Fibroblast of pulmonary artery (primary cell): ENCODE measurements around the gene TDRD10.

Source experiments
- DNase-seq: peaks from one replicate; pipeline ENCODE4 v3.0.0-alpha.2; 2010; ENCODE audit warnings: low read depth
- H3K4me3 ChIP-seq: replicated peaks from 2 replicates; pipeline ENCODE4 v1.5.1; 2011; ENCODE audit warnings: low read depth, mild to moderate bottlenecking, control low read depth, low read length, moderate library complexity
- CTCF ChIP-seq: IDR thresholded peaks from 2 replicates; pipeline ENCODE4 v1.5.1; 2011; ENCODE audit warnings: mild to moderate bottlenecking, control low read depth, low read length, inconsistent platforms; ENCODE audit errors: missing control alignments

The TDRD10 gene

GRCh38 chr1:154488922-154489321 lies 13.1 kb upstream of the TDRD10 start:
- no peak for DNase-seq
- no peak overlapping the region for H3K4me3 ChIP-seq
- no peak for TF ChIP-seq CTCF

- no peak for TF ChIP-seq CTCF
- no peak for DNase-seq
- H3K4me3 ChIP-seq: no peak overlapping the region
Measured at GRCh38 chr1:154489695-154490274, 12.2 kb upstream of the TDRD10 start.

GRCh38 chr1:154490317-154490716 lies 11.7 kb upstream of the TDRD10 start:
- DNase-seq: no peak
- TF ChIP-seq CTCF: no peak
- H3K4me3 ChIP-seq: no peak overlapping the region

GRCh38 chr1:154492115-154492514 lies 9.9 kb upstream of the TDRD10 start:
- DNase-seq: no peak

GRCh38 chr1:154493276-154493675 lies 8.7 kb upstream of the TDRD10 start:
- no peak for TF ChIP-seq CTCF
- no peak for DNase-seq
- no peak overlapping the region for H3K4me3 ChIP-seq

More at GRCh38 chr1:154492115-154492514, 9.9 kb upstream of the TDRD10 start:
- H3K4me3 ChIP-seq: no peak overlapping the region
- TF ChIP-seq CTCF: no peak

GRCh38 chr1:154495496-154496273 lies 6.3 kb upstream of the TDRD10 start:
- TF ChIP-seq CTCF: no peak
- H3K4me3 ChIP-seq: no peak overlapping the region
- no peak for DNase-seq
